HUDEP-2 (cell line): ENCODE results near the gene SFT2D3.

ENCODE experiments used
- DNase-seq, 76 experiments: peaks; one replicate each; lab custom pipeline; 2025; ENCODE audit not compliant: unreplicated experiment in 76 of 76; lab: John Stamatoyannopoulos, UW

Gene SFT2D3

GRCh38 chr2:127701193-127701650 lies at the start of gene SFT2D3:
Gene SFT2D3, plus strand, starts transcription at chr2:127701497. Its CDS starts 32 bp downstream, at chr2:127701529.
- peak in 75 of 76 experiments; percentile 5 to 93 (median 84) for DNase-seq

GRCh38 chr2:127651971-127652550 lies 49.2 kb upstream of the SFT2D3 start:
- no peak for DNase-seq

GRCh38 chr2:127652786-127653357 lies 48.4 kb upstream of the SFT2D3 start:
- no peak for DNase-seq

GRCh38 chr2:127653421-127654083 lies 47.7 kb upstream of the SFT2D3 start:
- DNase-seq = no peak

- DNase-seq = no peak
These were observed 47.0 kb upstream of the SFT2D3 start for GRCh38 chr2:127654084-127654837.

- DNase-seq = no peak
These were observed 46.5 kb upstream of the SFT2D3 start for GRCh38 chr2:127654838-127655175.

GRCh38 chr2:127655209-127656073 lies 45.9 kb upstream of the SFT2D3 start:
- DNase-seq = no peak

GRCh38 chr2:127656569-127657231 lies 44.6 kb upstream of the SFT2D3 start:
- DNase-seq = no peak

GRCh38 chr2:127657232-127657595 lies 44.1 kb upstream of the SFT2D3 start:
- no peak for DNase-seq

GRCh38 chr2:127658146-127658545 lies 43.2 kb upstream of the SFT2D3 start:
- DNase-seq = no peak

- DNase-seq = no peak
These were observed 42.5 kb upstream of the SFT2D3 start for GRCh38 chr2:127658641-127659407.

- no peak for DNase-seq
These were observed 41.6 kb upstream of the SFT2D3 start for GRCh38 chr2:127659408-127660290.

GRCh38 chr2:127660291-127660578 lies 41.1 kb upstream of the SFT2D3 start:
- DNase-seq = no peak

GRCh38 chr2:127661072-127661649 lies 40.1 kb upstream of the SFT2D3 start:
- no peak for DNase-seq

GRCh38 chr2:127661949-127662510 lies 39.3 kb upstream of the SFT2D3 start:
- DNase-seq = peak in 2 of 76 experiments; percentile 8 to 14

GRCh38 chr2:127662937-127663565 lies 38.2 kb upstream of the SFT2D3 start:
- DNase-seq = no peak

- no peak for DNase-seq
These were observed 37.7 kb upstream of the SFT2D3 start for GRCh38 chr2:127663566-127664064.
